Uterus (tissue), 4 donors: ENCODE data around the gene H6PD. TPM values are rescaled to one million over a fixed set of nuclear protein-coding genes. Genes with fewer than 3 reads are reported as not detected.

Experiments used
- DNase-seq, 2 donors: peaks; one replicate each; pipeline ENCODE4 v3.0.0-alpha.2; 2019 to 2020
- H3K27ac ChIP-seq, 2 donors: fragments of 200-600 bp; sonication (generic); 1 replicate in 1 of 2; 2 replicates in 1 of 2; pipeline ENCODE4 v1.5.1; 2016 to 2018
- H3K27me3 ChIP-seq, 2 donors: fragments of 200-600 bp; sonication (generic); one replicate each; pipeline ENCODE4 v1.5.1; 2018 to 2019; ENCODE audit warnings: control low read depth in 1 of 2
- H3K36me3 ChIP-seq, 2 donors: fragments of 200-600 bp; sonication (generic); one replicate each; pipeline ENCODE4 v1.5.1; 2019; ENCODE audit warnings: control low read depth in 1 of 2
- H3K4me1 ChIP-seq, 2 donors: fragments of 200-600 bp; sonication (generic); one replicate each; pipeline ENCODE4 v1.5.1; 2018 to 2019; ENCODE audit warnings: control low read depth in 1 of 2
- H3K4me3 ChIP-seq, 2 donors: fragments of 200-600 bp; sonication (generic); 1 replicate in 1 of 2; 2 replicates in 1 of 2; pipeline ENCODE4 v1.5.1; 2018 to 2019; ENCODE audit warnings: mild to moderate bottlenecking in 1 of 2
- H3K9me3 ChIP-seq, 2 donors: fragments of 200-600 bp; sonication (generic); one replicate each; pipeline ENCODE4 v1.5.1; 2019; ENCODE audit warnings: control low read depth in 1 of 2
- CTCF ChIP-seq, 4 experiments: fragments of 200-600 bp in 2 of 4; fragments of 450-650 bp in 2 of 4; sonication (generic) in 2 of 4; IDR thresholded peaks; one replicate each; pipeline ENCODE4 v1.5.1; 2016 to 2019; ENCODE audit warnings: antibody characterized with exemption in 4 of 4, mild to moderate bottlenecking in 2 of 4, moderate library complexity in 1 of 4
- POLR2A ChIP-seq, 2 donors: fragments of 450-650 bp; IDR thresholded peaks; one replicate each; pipeline ENCODE4 v1.6.1; 2016; ENCODE audit warnings: antibody characterized with exemption in 2 of 2, mild to moderate bottlenecking in 1 of 2, moderate library complexity in 1 of 2
- intact Hi-C: fragments of 100-400 bp; cut with DNase I; formaldehyde crosslinking; loops from one replicate; pipeline ENCODE4 v1.15.1; 2023; ENCODE audit warnings: low total_unique reads
- total RNA-seq, 4 donors: library from RNA; depleted of rRNA in 3 of 4; stranded (reverse); fragments of >200 nt in 3 of 4; gene quantifications; one replicate each; pipeline versions ENCODE4 v1.1.0 to v1.2.4, GENCODE V29; 2014 to 2023
- donor health status: DM: yes; HTN: yes; CAD: no.

H6PD gene
- total RNA-seq, 4 donors from 2014 or later: 28.4 to 107 (median 49.7) TPM

GRCh38 chr1:9263276-9263855 is 28.8 kb downstream of the H6PD start:
- Histone ChIP-seq H3K4me1 (no peaks in the 10 kb centered on the region), H3K4me3 (no peak overlapping the region), H3K27me3 (no peaks in the 10 kb centered on the region), H3K27ac (no peak overlapping the region), H3K36me3 (no peaks in the 10 kb centered on the region), H3K9me3 (no peaks in the 10 kb centered on the region)
- TF ChIP-seq CTCF (IDR thresholded peaks at IDR 0.05) (no peak), POLR2A (IDR thresholded peaks at IDR 0.05) (no peak)
- intact Hi-C loops: no loop called here
- DNase-seq: no peak

GRCh38 chr1:9263984-9264872 is 29.7 kb downstream of the H6PD start:
- no peak for TF ChIP-seq POLR2A (IDR thresholded peaks at IDR 0.05)
- TF ChIP-seq CTCF (IDR thresholded peaks at IDR 0.05): no peak
- Histone ChIP-seq H3K4me1 (no peaks in the 10 kb centered on the region), H3K4me3 (no peak overlapping the region), H3K9me3 (no peaks in the 10 kb centered on the region), H3K36me3 (no peaks in the 10 kb centered on the region), H3K27ac (no peak overlapping the region), H3K27me3 (no peaks in the 10 kb centered on the region)
- intact Hi-C loops: no loop called here
- no peak for DNase-seq

- Histone ChIP-seq H3K4me3 (no peak overlapping the region), H3K9me3 (no peaks in the 10 kb centered on the region), H3K27ac (no peak overlapping the region), H3K4me1 (no peaks in the 10 kb centered on the region), H3K27me3 (no peaks in the 10 kb centered on the region), H3K36me3 (no peaks in the 10 kb centered on the region)
- no peak for DNase-seq
- TF ChIP-seq POLR2A (IDR thresholded peaks at IDR 0.05) (no peak), CTCF (IDR thresholded peaks at IDR 0.05) (no peak)
- intact Hi-C loops: loop anchor here (5.0 kb wide), 1 partner anchor 227 kb away; no protein-coding TSS in a partner anchor
These were observed 30.5 kb downstream of the H6PD start for GRCh38 chr1:9265037-9265436.

- no peak for DNase-seq
- Histone ChIP-seq H3K9me3 (no peaks in the 10 kb centered on the region), H3K27me3 (no peaks in the 10 kb centered on the region), H3K4me3 (no peak overlapping the region), H3K27ac (no peak overlapping the region), H3K36me3 (no peaks in the 10 kb centered on the region), H3K4me1 (no peaks in the 10 kb centered on the region)
- intact Hi-C loops: loop anchor here (5.0 kb wide), 1 partner anchor 226 kb away; no protein-coding TSS in a partner anchor
- no peak for TF ChIP-seq CTCF (IDR thresholded peaks at IDR 0.05)
These were observed 31.4 kb downstream of the H6PD start for GRCh38 chr1:9265968-9266367.

- TF ChIP-seq POLR2A (IDR thresholded peaks at IDR 0.05) (no peak), CTCF (IDR thresholded peaks at IDR 0.05) (no peak)
- DNase-seq: no peak
- no peak overlapping the region for H3K4me3 ChIP-seq
- H3K4me1 ChIP-seq: no peaks in the 10 kb centered on the region
- intact Hi-C loops: loop anchor here (5.0 kb wide), 1 partner anchor 225 kb away; no protein-coding TSS in a partner anchor
- no peak overlapping the region for H3K27ac ChIP-seq
- H3K36me3 ChIP-seq: no peaks in the 10 kb centered on the region
- no peaks in the 10 kb centered on the region for H3K9me3 ChIP-seq
- no peaks in the 10 kb centered on the region for H3K27me3 ChIP-seq
These were observed 32.7 kb downstream of the H6PD start for GRCh38 chr1:9267352-9267686.
